K562 (cell line): ENCODE data around the gene NOLC1. TPM values are rescaled to one million over a fixed set of nuclear protein-coding genes. Genes with fewer than 3 reads are reported as not detected.

ENCODE experiments used
- CAMTA2 ChIP-seq: fragments of 250-450 bp; sonication (Bioruptor Pico); conservative IDR thresholded peaks from 2 replicates; pipeline ENCODE4 v1.5.1; 2022
- CBX2 ChIP-seq: fragments of 200-600 bp; sonication (generic); IDR thresholded peaks from one replicate; pipeline ENCODE4 v1.6.1; 2012; ENCODE audit warnings: mild to moderate bottlenecking, low read length, inconsistent platforms; ENCODE audit not compliant: insufficient read depth, poor library complexity, severe bottlenecking
- HSF4 ChIP-seq: fragments of 250-450 bp; sonication (Bioruptor Pico); IDR thresholded peaks from 2 replicates; pipeline ENCODE4 v2.1.2; 2022; ENCODE audit warnings: mild to moderate bottlenecking, moderate library complexity, borderline replicate concordance
- MIER1 ChIP-seq: fragments of 450-650 bp; IDR thresholded peaks from 2 replicates; pipeline ENCODE4 v1.6.1; 2016; ENCODE audit warnings: antibody characterized with exemption, mild to moderate bottlenecking, low read depth
- NCOA1 ChIP-seq: fragments of 450-650 bp; IDR thresholded peaks from 2 replicates; pipeline ENCODE4 v1.6.1; 2016; ENCODE audit warnings: low read depth
- PRMT5 ChIP-seq: sonication (generic); formaldehyde crosslinking; IDR thresholded peaks from 2 replicates; pipeline ENCODE4 v1.5.0; 2020; ENCODE audit warnings: missing genetic modification reagents
- SPI1 ChIP-seq: IDR thresholded peaks from 2 replicates; pipeline ENCODE4 v1.6.1; 2011; ENCODE audit warnings: low read depth, low read length, control low read depth, borderline replicate concordance
- SREBF2 ChIP-seq: sonication (generic); formaldehyde crosslinking; IDR thresholded peaks from 2 replicates; pipeline ENCODE4 v1.4.0; 2020; ENCODE audit warnings: mild to moderate bottlenecking, missing genetic modification reagents
- TBP ChIP-seq: optimal IDR thresholded peaks from 2 replicates; pipeline ENCODE3; 2011; ENCODE audit warnings: low read depth, low read length, improper control_type of control experiment
- YY1 ChIP-seq, 3 experiments: IDR thresholded peaks; 2 replicates each; pipeline ENCODE4 v1.6.1; 2011; ENCODE audit warnings: low read length in 2 of 3, mild to moderate bottlenecking in 2 of 3, moderate library complexity in 2 of 3, borderline replicate concordance in 1 of 3, control low read depth in 1 of 3, low read depth in 1 of 3; ENCODE audit not compliant: insufficient read depth in 3 of 3, insufficient replicate concordance in 2 of 3, control insufficient read depth in 1 of 3, insufficient read length in 1 of 3; ENCODE audit errors: extremely low read depth in 1 of 3
- ZNF124 ChIP-seq: sonication (generic); formaldehyde crosslinking; IDR thresholded peaks from 2 replicates; pipeline ENCODE4 v1.8.1; 2022; ENCODE audit warnings: missing genetic modification reagents
- polyA plus RNA-seq, 8 experiments: library from polyadenylated mRNA; depleted of rRNA in 4 of 8; stranded (reverse) in 5 of 8; unstranded in 3 of 8; fragments of >200 nt; fragmentation: Nextera tagmentation in 2 of 8; fragmentation: Illumina TruSeq in 1 of 8; extraction: Ambion mirVana in 2 of 8; extraction: Trizol in 1 of 8; gene quantifications; 2 replicates each; pipeline versions ENCODE4 v1.2.1 to v1.2.3, GENCODE V29; 2011 to 2014; ENCODE audit warnings: inconsistent platforms in 1 of 8, missing spikeins in 1 of 8
- total RNA-seq, 7 experiments: library from RNA; depleted of rRNA in 6 of 7; stranded (reverse); fragments of >200 nt in 6 of 7; fragmentation: Illumina TruSeq in 2 of 7; extraction: Trizol in 2 of 7; gene quantifications; 2 replicates each; pipeline versions ENCODE4 v1.2.1 to v1.2.3, GENCODE V29; 2011 to 2021; ENCODE audit warnings: low replicate concordance in 1 of 7
- TF ChIP-seq, protein P1 (sequence below), 3 experiments: IDR thresholded peaks in 2 of 3; conservative IDR thresholded peaks in 1 of 3; 2 replicates each; pipeline ENCODE4 v1.5.1; 2011 to 2012; ENCODE audit warnings: low read length in 3 of 3, mild to moderate bottlenecking in 3 of 3, control low read depth in 2 of 3, improper control_type of control experiment in 1 of 3, inconsistent platforms in 1 of 3, low read depth in 1 of 3, mixed read lengths in 1 of 3, moderate library complexity in 1 of 3; ENCODE audit not compliant: insufficient read depth in 2 of 3
- TF ChIP-seq, protein P2 (sequence below): fragments of 250-450 bp; sonication (Bioruptor Pico); IDR thresholded peaks from 2 replicates; pipeline ENCODE4 v1.4.0; 2020
- TF ChIP-seq, protein P3 (sequence below): sonication (generic); formaldehyde crosslinking; IDR thresholded peaks from 2 replicates; pipeline ENCODE4 v1.9.0; 2022; ENCODE audit warnings: mild to moderate bottlenecking, missing genetic modification reagents
- TF ChIP-seq, protein P4 (sequence below): IDR thresholded peaks from 3 replicates; pipeline ENCODE4 v1.6.1; 2011; ENCODE audit warnings: borderline replicate concordance, mild to moderate bottlenecking, moderate library complexity; ENCODE audit not compliant: insufficient read length; ENCODE audit errors: extremely low read depth
- TF ChIP-seq, protein P5 (sequence below): sonication (generic); formaldehyde crosslinking; IDR thresholded peaks from 2 replicates; pipeline ENCODE4 v1.8.0; 2022; ENCODE audit warnings: mild to moderate bottlenecking, missing genetic modification reagents
- TF ChIP-seq, protein P6 (sequence below): fragments of 450-650 bp; formaldehyde crosslinking; IDR thresholded peaks from 2 replicates; pipeline ENCODE4 v1.4.0; 2020; ENCODE audit warnings: mild to moderate bottlenecking, moderate library complexity

The NOLC1 gene
- total and polyA plus RNA-seq, 9 of the 15 experiments (the other 6 are each of a cell fraction or from before 2014, with no cell fraction given) = 102 to 310 (median 165) TPM

DNA sequence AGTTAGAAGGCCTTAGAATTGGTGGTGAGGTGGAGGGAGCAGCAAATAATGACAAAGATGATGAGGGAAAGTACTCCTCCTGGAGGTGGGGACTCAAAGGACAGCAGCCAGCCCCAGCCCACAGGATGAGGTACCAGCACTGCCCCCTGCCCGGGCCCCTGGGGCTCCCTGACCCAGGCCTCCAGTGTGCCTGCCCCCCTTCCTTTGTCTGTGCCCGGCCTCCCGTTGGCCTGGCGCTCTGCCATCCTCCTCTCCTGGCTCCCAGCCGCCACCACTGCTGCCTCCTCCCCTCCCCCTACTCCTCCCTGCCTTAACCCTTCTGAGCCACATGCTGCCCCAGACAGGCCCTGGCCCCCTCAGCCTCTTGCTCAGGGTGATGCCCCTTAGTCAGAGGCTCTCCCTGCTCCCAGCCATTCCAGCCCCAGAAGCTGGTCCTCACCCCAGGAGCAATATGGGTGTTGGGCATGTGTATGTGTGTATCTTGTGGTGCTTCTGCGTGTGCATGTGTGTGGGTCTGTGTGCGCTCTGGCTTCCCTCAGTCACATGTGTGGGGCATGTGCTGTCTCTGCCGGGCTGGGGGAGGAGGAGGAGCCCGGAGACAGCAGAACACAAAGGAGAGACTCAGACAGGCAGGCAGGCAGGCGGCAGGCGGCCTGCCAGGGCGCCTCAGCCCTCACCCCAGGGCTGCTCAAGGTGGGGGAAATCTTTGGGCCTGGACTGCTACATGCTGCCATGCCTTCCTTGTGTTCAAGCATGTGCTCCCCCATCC, 34.6 kb upstream of the NOLC1 start (continued):
- TF ChIP-seq, protein P1, sequence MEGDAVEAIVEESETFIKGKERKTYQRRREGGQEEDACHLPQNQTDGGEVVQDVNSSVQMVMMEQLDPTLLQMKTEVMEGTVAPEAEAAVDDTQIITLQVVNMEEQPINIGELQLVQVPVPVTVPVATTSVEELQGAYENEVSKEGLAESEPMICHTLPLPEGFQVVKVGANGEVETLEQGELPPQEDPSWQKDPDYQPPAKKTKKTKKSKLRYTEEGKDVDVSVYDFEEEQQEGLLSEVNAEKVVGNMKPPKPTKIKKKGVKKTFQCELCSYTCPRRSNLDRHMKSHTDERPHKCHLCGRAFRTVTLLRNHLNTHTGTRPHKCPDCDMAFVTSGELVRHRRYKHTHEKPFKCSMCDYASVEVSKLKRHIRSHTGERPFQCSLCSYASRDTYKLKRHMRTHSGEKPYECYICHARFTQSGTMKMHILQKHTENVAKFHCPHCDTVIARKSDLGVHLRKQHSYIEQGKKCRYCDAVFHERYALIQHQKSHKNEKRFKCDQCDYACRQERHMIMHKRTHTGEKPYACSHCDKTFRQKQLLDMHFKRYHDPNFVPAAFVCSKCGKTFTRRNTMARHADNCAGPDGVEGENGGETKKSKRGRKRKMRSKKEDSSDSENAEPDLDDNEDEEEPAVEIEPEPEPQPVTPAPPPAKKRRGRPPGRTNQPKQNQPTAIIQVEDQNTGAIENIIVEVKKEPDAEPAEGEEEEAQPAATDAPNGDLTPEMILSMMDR (IDR thresholded peaks at IDR 0.05 in 2 of 3, conservative IDR thresholded peaks at IDR 0.05 in 1 of 3; ENCODE audit: insufficient read depth in 2 of 3, low read depth in 1 of 3, low read length in 3 of 3) = peak; percentile 42 to 53 (median 45); a peak in 4 of 6 replicates
- no peak for TF ChIP-seq MIER1
- TF ChIP-seq, protein P2, sequence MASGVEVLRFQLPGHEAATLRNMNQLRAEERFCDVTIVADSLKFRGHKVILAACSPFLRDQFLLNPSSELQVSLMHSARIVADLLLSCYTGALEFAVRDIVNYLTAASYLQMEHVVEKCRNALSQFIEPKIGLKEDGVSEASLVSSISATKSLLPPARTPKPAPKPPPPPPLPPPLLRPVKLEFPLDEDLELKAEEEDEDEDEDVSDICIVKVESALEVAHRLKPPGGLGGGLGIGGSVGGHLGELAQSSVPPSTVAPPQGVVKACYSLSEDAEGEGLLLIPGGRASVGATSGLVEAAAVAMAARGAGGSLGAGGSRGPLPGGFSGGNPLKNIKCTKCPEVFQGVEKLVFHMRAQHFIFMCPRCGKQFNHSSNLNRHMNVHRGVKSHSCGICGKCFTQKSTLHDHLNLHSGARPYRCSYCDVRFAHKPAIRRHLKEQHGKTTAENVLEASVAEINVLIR (CRISPR knock-in tag) = no peak
- TF ChIP-seq, protein P3, sequence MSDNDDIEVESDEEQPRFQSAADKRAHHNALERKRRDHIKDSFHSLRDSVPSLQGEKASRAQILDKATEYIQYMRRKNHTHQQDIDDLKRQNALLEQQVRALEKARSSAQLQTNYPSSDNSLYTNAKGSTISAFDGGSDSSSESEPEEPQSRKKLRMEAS (CRISPR knock-in tag) = peak; percentile 62; the same call in 1 of the 2 replicates
- no peak for TF ChIP-seq YY1 (IDR thresholded peaks at IDR 0.05; ENCODE audit: borderline replicate concordance in 1 of 3, control insufficient read depth in 1 of 3, extremely low read depth in 1 of 3, insufficient read depth in 3 of 3, insufficient read length in 1 of 3, insufficient replicate concordance in 2 of 3, low read depth in 1 of 3, low read length in 2 of 3)
- TF ChIP-seq CAMTA2 = no peak
- TF ChIP-seq TBP = no peak
- TF ChIP-seq PRMT5 = no peak
- TF ChIP-seq, protein P4, sequence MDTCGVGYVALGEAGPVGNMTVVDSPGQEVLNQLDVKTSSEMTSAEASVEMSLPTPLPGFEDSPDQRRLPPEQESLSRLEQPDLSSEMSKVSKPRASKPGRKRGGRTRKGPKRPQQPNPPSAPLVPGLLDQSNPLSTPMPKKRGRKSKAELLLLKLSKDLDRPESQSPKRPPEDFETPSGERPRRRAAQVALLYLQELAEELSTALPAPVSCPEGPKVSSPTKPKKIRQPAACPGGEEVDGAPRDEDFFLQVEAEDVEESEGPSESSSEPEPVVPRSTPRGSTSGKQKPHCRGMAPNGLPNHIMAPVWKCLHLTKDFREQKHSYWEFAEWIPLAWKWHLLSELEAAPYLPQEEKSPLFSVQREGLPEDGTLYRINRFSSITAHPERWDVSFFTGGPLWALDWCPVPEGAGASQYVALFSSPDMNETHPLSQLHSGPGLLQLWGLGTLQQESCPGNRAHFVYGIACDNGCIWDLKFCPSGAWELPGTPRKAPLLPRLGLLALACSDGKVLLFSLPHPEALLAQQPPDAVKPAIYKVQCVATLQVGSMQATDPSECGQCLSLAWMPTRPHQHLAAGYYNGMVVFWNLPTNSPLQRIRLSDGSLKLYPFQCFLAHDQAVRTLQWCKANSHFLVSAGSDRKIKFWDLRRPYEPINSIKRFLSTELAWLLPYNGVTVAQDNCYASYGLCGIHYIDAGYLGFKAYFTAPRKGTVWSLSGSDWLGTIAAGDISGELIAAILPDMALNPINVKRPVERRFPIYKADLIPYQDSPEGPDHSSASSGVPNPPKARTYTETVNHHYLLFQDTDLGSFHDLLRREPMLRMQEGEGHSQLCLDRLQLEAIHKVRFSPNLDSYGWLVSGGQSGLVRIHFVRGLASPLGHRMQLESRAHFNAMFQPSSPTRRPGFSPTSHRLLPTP = no peak
- TF ChIP-seq NCOA1 = no peak
- no peak for TF ChIP-seq CBX2
- TF ChIP-seq, protein P5, sequence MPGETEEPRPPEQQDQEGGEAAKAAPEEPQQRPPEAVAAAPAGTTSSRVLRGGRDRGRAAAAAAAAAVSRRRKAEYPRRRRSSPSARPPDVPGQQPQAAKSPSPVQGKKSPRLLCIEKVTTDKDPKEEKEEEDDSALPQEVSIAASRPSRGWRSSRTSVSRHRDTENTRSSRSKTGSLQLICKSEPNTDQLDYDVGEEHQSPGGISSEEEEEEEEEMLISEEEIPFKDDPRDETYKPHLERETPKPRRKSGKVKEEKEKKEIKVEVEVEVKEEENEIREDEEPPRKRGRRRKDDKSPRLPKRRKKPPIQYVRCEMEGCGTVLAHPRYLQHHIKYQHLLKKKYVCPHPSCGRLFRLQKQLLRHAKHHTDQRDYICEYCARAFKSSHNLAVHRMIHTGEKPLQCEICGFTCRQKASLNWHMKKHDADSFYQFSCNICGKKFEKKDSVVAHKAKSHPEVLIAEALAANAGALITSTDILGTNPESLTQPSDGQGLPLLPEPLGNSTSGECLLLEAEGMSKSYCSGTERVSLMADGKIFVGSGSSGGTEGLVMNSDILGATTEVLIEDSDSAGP (CRISPR knock-in tag) = no peak
- no peak for TF ChIP-seq SREBF2 (CRISPR knock-in tag)
- TF ChIP-seq, protein P6, sequence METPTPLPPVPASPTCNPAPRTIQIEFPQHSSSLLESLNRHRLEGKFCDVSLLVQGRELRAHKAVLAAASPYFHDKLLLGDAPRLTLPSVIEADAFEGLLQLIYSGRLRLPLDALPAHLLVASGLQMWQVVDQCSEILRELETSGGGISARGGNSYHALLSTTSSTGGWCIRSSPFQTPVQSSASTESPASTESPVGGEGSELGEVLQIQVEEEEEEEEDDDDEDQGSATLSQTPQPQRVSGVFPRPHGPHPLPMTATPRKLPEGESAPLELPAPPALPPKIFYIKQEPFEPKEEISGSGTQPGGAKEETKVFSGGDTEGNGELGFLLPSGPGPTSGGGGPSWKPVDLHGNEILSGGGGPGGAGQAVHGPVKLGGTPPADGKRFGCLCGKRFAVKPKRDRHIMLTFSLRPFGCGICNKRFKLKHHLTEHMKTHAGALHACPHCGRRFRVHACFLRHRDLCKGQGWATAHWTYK (CRISPR knock-in tag) = no peak
- no peak for TF ChIP-seq SPI1
- no peak for TF ChIP-seq HSF4 (CRISPR knock-in tag)
- TF ChIP-seq ZNF124 (CRISPR knock-in tag) = no peak
